Posterior vena cava (tissue), 2 donors: ENCODE data around the gene R3HDM1. TPM values are rescaled to one million over a fixed set of nuclear protein-coding genes. Genes with fewer than 3 reads are reported as not detected.
A peak's percentile ranks its signal among the peaks of the same experiment; 100 is the strongest.

Experiments
- DNase-seq: peaks from one replicate; pipeline ENCODE4 v3.0.0-alpha.2; 2020; ENCODE audit warnings: low spot score
- intact Hi-C, 2 donors: fragments of 100-400 bp; cut with DNase I; formaldehyde crosslinking; loops; one replicate each; pipeline versions ENCODE4 v1.14.1 to v1.14.2; 2022 to 2023
- microRNA-seq, 2 donors: library from miRNA; unstranded; fragments of <30 nt; microRNA quantifications; one replicate each; pipeline ENCODE4 v1.2.0, GENCODE V29; 2020 to 2021; ENCODE audit warnings: borderline microRNAs expressed in 2 of 2
- total RNA-seq, 2 donors: library from RNA; stranded (reverse); fragmentation: NEBNext Ultra II Directional; extraction: Animal tissue kit (Norgen Biotek cat#: 25700); gene quantifications; one replicate each; pipeline ENCODE4 v1.2.1, GENCODE V29; 2021
- donor health status: DM: yes; HTN: yes; CAD: no.
- donor health status: DM: yes; HTN: yes; CAD: no.

R3HDM1 gene
- total RNA-seq, 2 donors from 2014 or later, result 20.2 to 23.9 TPM

DNA sequence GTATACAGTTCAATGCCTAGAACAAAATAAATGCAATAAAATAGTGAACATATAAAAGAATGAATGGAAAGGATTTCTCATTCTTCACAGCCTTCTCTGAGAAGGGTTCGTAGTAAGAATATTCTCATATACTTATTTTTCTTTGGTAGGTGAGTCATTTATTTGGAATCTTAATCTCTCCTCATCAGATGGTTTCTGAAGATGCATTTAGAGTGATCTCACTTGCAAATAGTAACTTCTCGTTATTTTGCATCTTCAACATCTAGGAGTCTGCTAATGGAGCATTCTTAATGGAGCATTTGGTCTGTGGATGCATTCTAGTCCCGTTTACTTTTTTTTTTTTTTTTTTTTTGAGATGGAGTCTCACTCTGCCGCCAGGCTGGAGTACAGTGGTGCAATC lies 214.3 kb downstream of the R3HDM1 start:
- intact Hi-C loops, result no loop called here
- no peak for DNase-seq

DNA sequence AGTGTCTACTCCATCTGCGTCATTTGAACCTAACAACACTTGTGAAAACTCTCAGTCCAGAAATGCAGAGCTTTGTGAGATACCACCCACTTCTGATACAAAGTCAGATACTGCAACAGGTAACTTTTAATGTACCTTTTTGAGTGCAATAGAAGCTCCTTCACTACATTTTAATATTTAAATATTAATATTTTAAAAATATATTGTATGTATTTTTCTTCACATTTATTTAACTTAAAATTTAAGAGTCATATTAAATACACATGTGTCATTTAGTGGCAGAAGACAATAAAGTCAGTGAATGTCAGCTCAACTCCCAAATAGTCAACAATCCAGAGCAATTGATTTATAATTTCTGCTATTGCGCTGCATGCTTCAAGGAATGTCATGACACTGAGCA lies 224.3 kb downstream of the R3HDM1 start:
- intact Hi-C loops, result no loop called here

DNA sequence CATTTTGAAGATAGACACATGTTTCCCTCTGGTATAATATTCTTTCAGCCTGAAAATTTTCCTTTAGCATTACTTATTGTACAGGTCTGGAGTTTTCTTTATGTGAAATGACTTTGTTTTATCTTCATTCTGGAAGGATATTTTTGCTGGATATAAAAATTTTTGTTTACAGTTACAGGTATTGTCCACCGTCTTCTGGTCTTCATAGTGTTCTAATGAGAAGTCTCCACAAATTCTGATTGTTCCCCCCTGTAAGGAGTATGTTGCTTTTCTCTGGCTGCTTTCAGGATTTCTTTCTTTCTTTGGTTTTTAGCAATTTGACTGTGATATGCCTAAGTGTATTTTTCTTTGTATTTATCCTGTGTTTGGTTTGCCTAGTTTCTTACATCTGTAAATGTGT lies 225.4 kb downstream of the R3HDM1 start:
- DNase-seq, result no peak
- intact Hi-C loops, result no loop called here

More for the DNA sequence above, 224.3 kb downstream of the R3HDM1 start:
- DNase-seq, result no peak

DNA sequence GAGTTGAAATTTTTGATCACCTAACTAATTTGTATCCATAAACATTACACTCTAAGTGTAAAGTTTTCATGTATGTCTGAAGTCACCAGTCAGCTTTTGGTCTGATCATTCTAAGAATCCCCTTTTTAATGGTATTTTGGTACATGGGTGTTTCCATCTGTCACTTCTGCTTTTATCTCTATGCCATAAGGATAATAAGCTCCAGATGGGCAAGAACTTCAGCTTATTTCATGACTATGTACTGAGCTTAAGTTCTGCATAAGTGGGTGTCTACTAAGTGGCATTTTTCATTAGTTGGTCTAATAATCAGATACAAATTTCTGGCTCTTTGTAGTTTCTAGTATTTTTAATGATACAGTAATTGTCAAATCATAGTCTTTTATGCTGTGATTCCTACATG lies 230.7 kb downstream of the R3HDM1 start:
- intact Hi-C loops, result no loop called here
- no peak for DNase-seq

DNA sequence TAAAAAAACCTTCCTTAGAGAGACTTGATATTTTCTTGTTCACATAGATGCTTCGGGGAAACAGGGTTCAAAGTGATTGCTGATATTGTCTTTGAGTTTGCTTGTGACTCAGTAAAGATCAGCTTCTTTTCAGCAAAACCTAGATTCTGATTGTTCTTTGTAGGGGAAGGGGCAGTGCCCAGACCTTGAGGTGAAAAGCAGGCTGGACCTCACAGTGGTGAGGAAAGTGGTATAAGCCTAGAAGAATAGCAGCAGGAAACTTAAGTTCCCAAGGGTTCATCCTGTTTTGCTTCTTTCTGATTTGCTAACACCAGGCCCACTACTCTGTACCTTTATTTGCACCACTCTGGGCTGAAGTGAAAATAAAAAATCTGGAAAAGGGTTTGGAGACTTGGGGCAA lies 231.2 kb downstream of the R3HDM1 start:
- intact Hi-C loops, result no loop called here
- DNase-seq, result no peak

DNA sequence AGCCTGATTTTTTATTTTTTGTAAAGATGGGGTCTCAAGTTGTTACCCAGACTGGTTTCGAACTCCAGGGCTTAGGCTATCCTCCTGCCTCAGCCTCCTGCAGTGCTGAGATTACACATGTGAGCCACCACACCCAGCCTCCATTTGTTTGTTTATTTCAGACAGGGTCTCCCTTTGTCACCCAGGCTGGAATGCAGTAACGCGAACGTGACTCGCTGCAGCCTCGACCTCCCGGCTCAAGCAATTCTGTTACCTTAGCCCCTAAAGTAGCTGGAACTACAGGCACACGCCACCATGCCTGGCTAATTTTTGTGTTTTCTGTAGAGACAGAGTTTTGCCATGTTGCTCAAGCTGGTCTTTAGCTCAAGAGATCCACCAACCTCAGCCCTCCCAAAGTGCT lies 237.6 kb downstream of the R3HDM1 start:
- intact Hi-C loops, result no loop called here

DNA sequence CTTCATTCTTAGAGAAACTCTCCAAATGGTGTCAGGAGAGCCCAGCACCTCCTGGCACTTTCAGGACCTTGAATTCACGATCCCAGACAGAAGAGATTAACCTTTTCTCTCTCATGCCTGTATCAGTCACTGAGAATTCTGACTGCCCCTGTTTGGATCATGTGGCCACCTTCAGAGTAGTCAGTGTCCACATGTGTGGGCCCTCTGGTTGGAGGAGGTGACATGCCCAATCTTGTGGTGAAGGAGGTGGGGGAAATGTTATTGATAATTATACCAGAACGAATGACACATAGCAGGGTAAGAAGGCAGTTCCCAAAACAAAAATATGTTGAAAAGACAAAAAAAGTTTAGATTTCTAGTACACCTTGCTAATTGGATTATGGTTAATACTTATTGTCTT lies 242.0 kb downstream of the R3HDM1 start:
- DNase-seq, result no peak
- intact Hi-C loops, result no loop called here

More for the DNA sequence above, 237.6 kb downstream of the R3HDM1 start:
- peak; percentile 71 for DNase-seq

DNA sequence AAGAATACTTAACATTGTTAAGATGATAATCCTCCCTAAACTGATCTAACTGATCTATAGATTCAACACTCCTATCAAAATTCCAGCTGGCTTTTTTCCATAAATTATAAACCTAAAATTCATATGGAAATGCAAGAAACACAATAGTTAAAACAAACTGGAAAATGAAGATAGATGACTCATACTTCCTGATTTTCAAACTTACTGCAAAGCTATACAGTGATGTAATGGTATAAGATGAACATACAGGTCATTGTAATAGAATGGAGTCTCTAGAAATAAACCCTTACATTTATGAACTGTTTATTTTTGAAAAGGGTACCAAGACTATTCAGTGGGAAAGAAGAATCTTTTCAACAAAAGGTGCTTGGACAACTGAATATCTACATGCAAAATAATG lies 242.6 kb downstream of the R3HDM1 start:
- intact Hi-C loops, result no loop called here
- no peak for DNase-seq

Small RNAs within 50 kb of the gene (microRNA-seq; reads per million reads assigned to microRNA genes)
- 44.2 to 50.4 reads per million in 2 donors for gene MIR128-1

Other genes starting within 250 kb of the R3HDM1 start
- gene ZRANB3, start 266 bp upstream of the R3HDM1 start, total RNA-seq, result 1 to 10 TPM; 5.7 to 6.0 TPM
- gene UBXN4, start 210.4 kb downstream of the R3HDM1 start, total RNA-seq, result 10 to 100 TPM; 83.6 to 88.3 TPM